ENCODE results near the gene PTTG1. TPM values are rescaled to one million over a fixed set of nuclear protein-coding genes. Genes with fewer than 3 reads are reported as not detected.
"Not testable (repeated sequence)": the region's sequence is repeated elsewhere in the genome, so short reads cannot be mapped to it uniquely, and the experiment has no call there.

The PTTG1 gene
- total RNA-seq, 1 experiment from 2014 or later, result 262 TPM

- H3F3A ChIP-seq (ENCODE audit: insufficient read depth, low read depth), result no peaks in the 10 kb centered on the region
- CTCF ChIA-PET, result no interaction called here
Measured at GRCh38 chr5:160436017-160436416, 14.4 kb downstream of the PTTG1 start.

GRCh38 chr5:160436661-160437060, 15.0 kb downstream of the PTTG1 start:
- not testable (repeated sequence) for H3K9me3 ChIP-seq (ENCODE audit: insufficient read depth, low read depth); H3K4me1 ChIP-seq (replicated peaks; ENCODE audit: insufficient read depth); H3K4me3 ChIP-seq; H3K27ac ChIP-seq; H3K27me3 ChIP-seq (ENCODE audit: insufficient read depth, low read depth); H2AFZ ChIP-seq; H4K20me1 ChIP-seq (ENCODE audit: insufficient read depth); H3K4me2 ChIP-seq; BruUV-seq (replicated peaks); DNase-seq; H3F3A ChIP-seq (ENCODE audit: insufficient read depth, low read depth); H3K36me3 ChIP-seq (ENCODE audit: low read depth); H3K9me2 ChIP-seq (ENCODE audit: insufficient read depth); H3K79me2 ChIP-seq (ENCODE audit: low read depth)
- ChIA-PET POLR2A (ENCODE audit: unreplicated experiment) (interaction anchor here (0.7 kb wide), 1 partner anchor 336 kb away, joined by 3 read pairs; no protein-coding TSS in a partner anchor), CTCF (interaction anchor here (0.8 kb wide), 1 partner anchor 12 kb away, joined by 3 read pairs; no protein-coding TSS in a partner anchor)
- intact Hi-C loops (cut with micrococcal nuclease; ENCODE audit: unreplicated experiment), result loop anchor here (5.0 kb wide), 1 partner anchor 351 kb away; no protein-coding TSS in a partner anchor

More at GRCh38 chr5:160436017-160436416, 14.4 kb downstream of the PTTG1 start:
- H3K4me1 ChIP-seq (replicated peaks; ENCODE audit: insufficient read depth), result peaks cover 6% of the 10 kb centered on the region; the same call in 1 of the 2 replicates
- H3K27ac ChIP-seq, result no peak overlapping the region
- H3K36me3 ChIP-seq (ENCODE audit: low read depth), result no peaks in the 10 kb centered on the region
- no peaks in the 10 kb centered on the region for H3K79me2 ChIP-seq (ENCODE audit: low read depth)
- no peak overlapping the region for H3K4me2 ChIP-seq
- TF ChIP-seq CTCF (conservative IDR thresholded peaks at IDR 0.05) (no peak), EZH2 (IDR thresholded peaks at IDR 0.05; ENCODE audit: low read depth) (no peak)
- H2AFZ ChIP-seq, result no peak overlapping the region
- BruUV-seq (replicated peaks), result no TSS peak
- no peaks in the 10 kb centered on the region for H3K9me3 ChIP-seq (ENCODE audit: insufficient read depth, low read depth)
- H3K9me2 ChIP-seq (ENCODE audit: insufficient read depth), result no peaks in the 10 kb centered on the region
- no peak overlapping the region for H3K4me3 ChIP-seq
- H3K27me3 ChIP-seq (ENCODE audit: insufficient read depth, low read depth), result no peaks in the 10 kb centered on the region
- POLR2A ChIA-PET (ENCODE audit: unreplicated experiment), result interaction anchor here (0.7 kb wide), 1 partner anchor 337 kb away, joined by 3 read pairs; no protein-coding TSS in a partner anchor
- DNase-seq, result no peak
- no peaks in the 10 kb centered on the region for H4K20me1 ChIP-seq (ENCODE audit: insufficient read depth)
- intact Hi-C loops (cut with micrococcal nuclease; ENCODE audit: unreplicated experiment), result loop anchor here (5.0 kb wide), 1 partner anchor 351 kb away; no protein-coding TSS in a partner anchor

GRCh38 chr5:160437271-160437670, 15.6 kb downstream of the PTTG1 start:
- intact Hi-C loops (cut with micrococcal nuclease; ENCODE audit: unreplicated experiment), result loop anchor here (5.0 kb wide), 1 partner anchor 350 kb away; no protein-coding TSS in a partner anchor
- CTCF ChIA-PET, result interaction anchor here (0.6 to 0.8 kb wide), 2 partner anchors 13 to 329 kb away, joined by 3 to 5 read pairs; no protein-coding TSS in a partner anchor
- DNase-seq, result no peak
- no peak overlapping the region for H3K27ac ChIP-seq
- H3F3A ChIP-seq (ENCODE audit: insufficient read depth, low read depth), result no peaks in the 10 kb centered on the region
- no peaks in the 10 kb centered on the region for H3K27me3 ChIP-seq (ENCODE audit: insufficient read depth, low read depth)
- no peak for TF ChIP-seq CTCF (conservative IDR thresholded peaks at IDR 0.05)
- TF ChIP-seq EZH2 (IDR thresholded peaks at IDR 0.05; ENCODE audit: low read depth), result no peak
- H3K9me3 ChIP-seq (ENCODE audit: insufficient read depth, low read depth), result no peaks in the 10 kb centered on the region
- no peaks in the 10 kb centered on the region for H4K20me1 ChIP-seq (ENCODE audit: insufficient read depth)
- H3K4me3 ChIP-seq, result no peak overlapping the region
- no peaks in the 10 kb centered on the region for H3K79me2 ChIP-seq (ENCODE audit: low read depth)
- no peak overlapping the region for H2AFZ ChIP-seq
- H3K36me3 ChIP-seq (ENCODE audit: low read depth), result no peaks in the 10 kb centered on the region
- no peaks in the 10 kb centered on the region for H3K9me2 ChIP-seq (ENCODE audit: insufficient read depth)
- peaks cover 6% of the 10 kb centered on the region; the same call in 1 of the 2 replicates for H3K4me1 ChIP-seq (replicated peaks; ENCODE audit: insufficient read depth)
- POLR2A ChIA-PET (ENCODE audit: unreplicated experiment), result no interaction called here
- H3K4me2 ChIP-seq, result no peak overlapping the region
- no TSS peak for BruUV-seq (replicated peaks)

Data from PC-9 (cell line).